Pancreas (tissue), 10 donors: ENCODE data around the gene CD300LB. TPM values are rescaled to one million over a fixed set of nuclear protein-coding genes. Genes with fewer than 3 reads are reported as not detected.
A peak's percentile ranks its signal among the peaks of the same experiment; 100 is the strongest.

Experiments
- ATAC-seq, 4 donors: fragments of 200-7000 bp; cut with Tn5 transposase; one replicate each; pipeline versions ENCODE4 v1.8.0 to v1.9.1; 2020; ENCODE audit warnings: mild to moderate bottlenecking in 4 of 4, moderate library complexity in 4 of 4
- DNase-seq, 6 donors: peaks; one replicate each; pipeline ENCODE4 v3.0.0-alpha.2; 2020
- FAIRE-seq: peaks from 2 replicates; lab custom pipeline; 2012; peaks lifted over from hg19 to GRCh38; lab: Jason Lieb, UNC
- H3K27ac ChIP-seq, 4 donors: fragments of 200-600 bp; sonication (generic); 1 replicate in 3 of 4; 2 replicates in 1 of 4; pipeline versions ENCODE4 v1.5.0 to v1.8.0; 2020
- H3K27me3 ChIP-seq, 4 donors: fragments of 200-600 bp; one replicate each; pipeline ENCODE4 v1.8.0; 2021
- H3K36me3 ChIP-seq, 3 donors: fragments of 200-600 bp; sonication (generic) in 1 of 3; one replicate each; pipeline versions ENCODE4 v1.5.0 to v1.8.0; 2020 to 2021
- H3K4me1 ChIP-seq, 3 donors: fragments of 200-600 bp; one replicate each; pipeline ENCODE4 v1.8.0; 2021
- H3K4me3 ChIP-seq, 4 donors: fragments of 200-600 bp; sonication (generic) in 2 of 4; one replicate each; pipeline versions ENCODE4 v1.5.0 to v1.8.0; 2020 to 2021
- H3K9me3 ChIP-seq, 4 donors: fragments of 200-600 bp; one replicate each; pipeline ENCODE4 v1.8.0; 2021
- WGBS, 2 donors: extraction: QIAGEN DNeasy Blood & Tissue Kit; methylation state at CpG; one replicate each; pipeline ENCODE4 v1.1.7; 2013; 5-methylcytosine and 5-hydroxymethylcytosine counted together
- intact Hi-C, 3 donors: fragments of 100-400 bp; cut with DNase I; formaldehyde crosslinking; loops; one replicate each; pipeline versions ENCODE4 v1.11.1 to v1.14.2; 2022
- polyA plus RNA-seq, 2 donors: library from polyadenylated mRNA; stranded (reverse); fragments of 200-250 nt; gene quantifications; one replicate each; pipeline ENCODE4 v1.2.3, GENCODE V29; 2013
- total RNA-seq, 6 donors: library from RNA; stranded (reverse); fragmentation: NEBNext Ultra II Directional in 4 of 6; extraction: Animal tissue kit (Norgen Biotek cat#: 25700) in 4 of 6; gene quantifications; one replicate each; pipeline versions ENCODE4 v1.2.1 to v1.2.4, GENCODE V29; 2021 to 2023
- TF ChIP-seq, protein P1 (sequence below), 4 donors: fragments of 200-600 bp; sonication (generic) in 3 of 4; IDR thresholded peaks; one replicate each; pipeline versions ENCODE4 v1.5.0 to v1.8.0; 2021; ENCODE audit warnings: antibody characterized with exemption in 4 of 4
- donor health status: healthy with polysubstance abuse.
- donor health status: DM: no; HTN: no; CAD: no; lungs with moderate emphysema.
- donor health status: DM: no; HTN: no; CAD: no.
- donor health status: control.
- donor health status: control.
- donor health status: Bipolar disorder and iron deficiency.
- donor health status: DM: yes; HTN: yes; CAD: no.
- donor health status: DM: no; HTN: no; CAD: no.
- donor health status: DM: no; HTN: no; CAD: no.
- donor health status: DM: yes; HTN: yes; CAD: no.

Gene CD300LB
- total and polyA plus RNA-seq, 8 donors, result 0.08 to 0.52 (median 0.14) TPM; not detected in 3

GRCh38 chr17:74481621-74482020 lies 49.7 kb downstream of the CD300LB start:
- Histone ChIP-seq H3K27ac (no peak overlapping the region), H3K27me3 (no peaks in the 10 kb centered on the region), H3K36me3 (no peaks in the 10 kb centered on the region), H3K9me3 (no peaks in the 10 kb centered on the region), H3K4me3 (no peak overlapping the region), H3K4me1 (no peaks in the 10 kb centered on the region)
- DNase-seq (no peak), FAIRE-seq (no peak), ATAC-seq (no peak)
- WGBS, 2 donors, result 55 to 63% methylated on average over 7 of the region's 7 CpGs
- TF ChIP-seq, protein P1, sequence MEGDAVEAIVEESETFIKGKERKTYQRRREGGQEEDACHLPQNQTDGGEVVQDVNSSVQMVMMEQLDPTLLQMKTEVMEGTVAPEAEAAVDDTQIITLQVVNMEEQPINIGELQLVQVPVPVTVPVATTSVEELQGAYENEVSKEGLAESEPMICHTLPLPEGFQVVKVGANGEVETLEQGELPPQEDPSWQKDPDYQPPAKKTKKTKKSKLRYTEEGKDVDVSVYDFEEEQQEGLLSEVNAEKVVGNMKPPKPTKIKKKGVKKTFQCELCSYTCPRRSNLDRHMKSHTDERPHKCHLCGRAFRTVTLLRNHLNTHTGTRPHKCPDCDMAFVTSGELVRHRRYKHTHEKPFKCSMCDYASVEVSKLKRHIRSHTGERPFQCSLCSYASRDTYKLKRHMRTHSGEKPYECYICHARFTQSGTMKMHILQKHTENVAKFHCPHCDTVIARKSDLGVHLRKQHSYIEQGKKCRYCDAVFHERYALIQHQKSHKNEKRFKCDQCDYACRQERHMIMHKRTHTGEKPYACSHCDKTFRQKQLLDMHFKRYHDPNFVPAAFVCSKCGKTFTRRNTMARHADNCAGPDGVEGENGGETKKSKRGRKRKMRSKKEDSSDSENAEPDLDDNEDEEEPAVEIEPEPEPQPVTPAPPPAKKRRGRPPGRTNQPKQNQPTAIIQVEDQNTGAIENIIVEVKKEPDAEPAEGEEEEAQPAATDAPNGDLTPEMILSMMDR (IDR thresholded peaks at IDR 0.05), result no peak
- intact Hi-C loops, result no loop called here

DNA sequence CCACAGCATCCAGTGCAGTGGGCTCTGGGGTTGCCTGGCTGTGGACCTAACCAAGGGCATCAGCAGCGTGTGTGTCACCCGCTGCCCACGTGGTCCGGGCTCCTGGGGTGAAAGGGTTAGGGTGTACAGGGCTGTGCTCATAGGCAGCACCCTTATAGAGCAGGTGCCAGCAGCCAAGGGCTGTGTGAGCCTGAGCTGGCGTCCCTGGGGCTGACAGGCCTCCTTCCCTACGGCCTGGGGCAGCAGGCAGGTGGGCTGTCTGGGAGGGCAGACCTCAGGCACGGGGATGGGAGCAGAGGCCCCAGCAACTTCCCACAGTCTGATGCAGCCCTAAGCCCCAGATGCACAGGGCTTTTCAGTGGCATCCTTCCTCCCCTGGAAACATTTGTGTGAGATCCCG lies 51.0 kb downstream of the CD300LB start:
- DNase-seq, result no peak
- no peak overlapping the region for H3K27ac ChIP-seq
- no peaks in the 10 kb centered on the region for H3K9me3 ChIP-seq
- ATAC-seq, result no peak
- WGBS, 2 donors, result 61 to 68% methylated on average over 8 of the region's 8 CpGs
- H3K4me3 ChIP-seq, result no peak overlapping the region
- no peaks in the 10 kb centered on the region for H3K27me3 ChIP-seq
- no peaks in the 10 kb centered on the region for H3K4me1 ChIP-seq
- H3K36me3 ChIP-seq, result no peaks in the 10 kb centered on the region
- no peak for FAIRE-seq
- intact Hi-C loops, result no loop called here
- TF ChIP-seq, protein P1 (IDR thresholded peaks at IDR 0.05), result no peak

DNA sequence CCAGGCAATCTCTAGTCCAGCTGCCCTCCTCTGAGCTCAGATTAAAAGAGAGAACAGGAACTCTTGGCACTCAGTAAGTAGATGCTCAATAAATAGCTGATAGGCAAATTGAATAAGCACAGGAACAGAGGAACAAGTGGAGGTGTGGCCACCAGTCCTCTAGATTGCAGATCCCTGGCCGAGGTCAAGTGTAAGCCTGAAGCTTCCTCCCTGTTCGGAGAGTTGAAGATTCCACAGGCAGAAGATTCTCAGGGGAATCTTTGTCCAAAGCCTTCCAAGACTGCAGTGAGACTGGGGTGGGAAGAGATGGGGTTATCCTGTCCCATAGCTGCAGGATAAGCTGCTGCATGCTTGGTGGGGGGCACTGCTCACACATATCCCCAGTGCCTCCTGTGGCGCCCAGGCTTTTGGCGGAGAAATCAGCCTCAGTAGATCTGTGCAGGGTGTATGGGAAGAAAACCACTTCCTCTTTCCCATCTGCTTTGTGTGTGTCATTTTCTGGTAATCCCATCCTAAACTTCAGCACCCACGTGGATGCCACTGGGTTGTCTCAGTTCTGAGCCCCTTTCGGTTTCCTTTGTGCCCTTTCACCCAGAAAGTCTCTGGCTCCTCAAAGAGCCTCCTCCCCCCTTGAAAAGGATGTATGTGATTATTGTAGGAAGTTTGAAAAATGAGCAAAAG lies 52.7 kb downstream of the CD300LB start:
- Histone ChIP-seq H3K36me3 (no peaks in the 10 kb centered on the region), H3K4me1 (no peaks in the 10 kb centered on the region), H3K4me3 (no peak overlapping the region), H3K27ac (no peak overlapping the region), H3K9me3 (no peaks in the 10 kb centered on the region), H3K27me3 (no peaks in the 10 kb centered on the region)
- WGBS, 2 donors, result 49 to 60% methylated on average over 6 of the region's 6 CpGs
- peak in 2 of 4 donors; percentile 58 to 82 for ATAC-seq
- intact Hi-C loops, result no loop called here
- TF ChIP-seq, protein P1 (IDR thresholded peaks at IDR 0.05), result no peak
- peak in 1 of 6 donors; percentile 47 for DNase-seq
- no peak for FAIRE-seq

DNA sequence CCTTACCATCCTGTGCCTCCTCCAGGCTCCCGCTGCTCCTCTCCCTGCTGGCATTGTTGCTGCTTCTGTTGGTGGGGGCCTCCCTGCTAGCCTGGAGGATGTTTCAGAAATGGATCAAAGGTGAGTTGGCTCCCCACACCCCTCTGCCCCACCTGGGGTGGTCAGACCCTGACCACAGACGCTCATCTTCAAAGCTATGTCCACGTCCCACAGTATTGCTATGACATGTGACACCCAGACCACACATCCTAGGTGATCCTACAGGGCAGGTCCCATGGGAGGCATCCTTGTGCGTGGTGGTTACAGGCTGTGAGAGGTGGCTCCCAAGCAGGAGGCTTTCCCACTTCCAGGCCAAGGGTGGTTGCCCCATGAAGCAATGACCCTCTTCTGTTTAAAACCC lies 53.9 kb downstream of the CD300LB start:
- FAIRE-seq (no peak), ATAC-seq (no peak), DNase-seq (no peak)
- no peaks in the 10 kb centered on the region for H3K4me1 ChIP-seq
- no peaks in the 10 kb centered on the region for H3K36me3 ChIP-seq
- no peak overlapping the region for H3K27ac ChIP-seq
- intact Hi-C loops, result no loop called here
- WGBS, 2 donors, result 79 to 83% methylated on average over 4 of the region's 4 CpGs
- H3K4me3 ChIP-seq, result no peak overlapping the region
- TF ChIP-seq, protein P1 (IDR thresholded peaks at IDR 0.05), result no peak
- no peaks in the 10 kb centered on the region for H3K27me3 ChIP-seq
- no peaks in the 10 kb centered on the region for H3K9me3 ChIP-seq

GRCh38 chr17:74475189-74475588 lies 56.1 kb downstream of the CD300LB start:
- TF ChIP-seq, protein P1 (IDR thresholded peaks at IDR 0.05), result no peak
- intact Hi-C loops, result no loop called here
- 75 to 80% methylated on average over 4 of the region's 4 CpGs for WGBS, 2 donors
- Histone ChIP-seq H3K4me1 (no peaks in the 10 kb centered on the region), H3K4me3 (no peak overlapping the region), H3K27ac (no peak overlapping the region), H3K9me3 (no peaks in the 10 kb centered on the region), H3K27me3 (no peaks in the 10 kb centered on the region), H3K36me3 (no peaks in the 10 kb centered on the region)
- ATAC-seq (no peak), FAIRE-seq (no peak), DNase-seq (no peak)
